ENCODE measurements around the gene CDKAL1.

The CDKAL1 gene

GRCh38 chr6:21259660-21260059 is 725.4 kb downstream of the CDKAL1 start:
- no peak for TF ChIP-seq SPI1 (IDR thresholded peaks at IDR 0.05; ENCODE audit: borderline replicate concordance, low read depth)
- no peak for TF ChIP-seq REST (IDR thresholded peaks at IDR 0.05; ENCODE audit: insufficient replicate concordance, low read depth)
- TF ChIP-seq POLR2AphosphoS5 (IDR thresholded peaks at IDR 0.05; ENCODE audit: low read depth), result no peak
- TF ChIP-seq GABPA (IDR thresholded peaks at IDR 0.05; ENCODE audit: low read depth), result no peak
- no peak for TF ChIP-seq CTCF (IDR thresholded peaks at IDR 0.05; ENCODE audit: insufficient read depth, low read length)
- Histone ChIP-seq H3K4me3 (replicated peaks; ENCODE audit: insufficient read depth, low read length) (no peak overlapping the region), H3K27ac (replicated peaks) (no peak overlapping the region), H3K27me3 (ENCODE audit: insufficient read depth, poor library complexity, severe bottlenecking) (no peaks in the 10 kb centered on the region)
- no peak for DNase-seq (ENCODE audit: low read depth in 1 of 2, low spot score in 1 of 2)

- TF ChIP-seq REST (IDR thresholded peaks at IDR 0.05; ENCODE audit: insufficient replicate concordance, low read depth) (no peak), GABPA (IDR thresholded peaks at IDR 0.05; ENCODE audit: low read depth) (no peak), SPI1 (IDR thresholded peaks at IDR 0.05; ENCODE audit: borderline replicate concordance, low read depth) (no peak), CTCF (IDR thresholded peaks at IDR 0.05; ENCODE audit: insufficient read depth, low read length) (no peak), POLR2AphosphoS5 (IDR thresholded peaks at IDR 0.05; ENCODE audit: low read depth) (no peak)
- DNase-seq (ENCODE audit: low read depth in 1 of 2, low spot score in 1 of 2), result no peak
- no peaks in the 10 kb centered on the region for H3K27me3 ChIP-seq (ENCODE audit: insufficient read depth, poor library complexity, severe bottlenecking)
- H3K4me3 ChIP-seq (replicated peaks; ENCODE audit: insufficient read depth, low read length), result no peak overlapping the region
- H3K27ac ChIP-seq (replicated peaks), result no peak overlapping the region
Measured at GRCh38 chr6:21262504-21262903, 728.2 kb downstream of the CDKAL1 start.

GRCh38 chr6:21263531-21264287 is 729.5 kb downstream of the CDKAL1 start:
- no peaks in the 10 kb centered on the region for H3K27me3 ChIP-seq (ENCODE audit: insufficient read depth, poor library complexity, severe bottlenecking)
- TF ChIP-seq GABPA (IDR thresholded peaks at IDR 0.05; ENCODE audit: low read depth) (no peak), SPI1 (IDR thresholded peaks at IDR 0.05; ENCODE audit: borderline replicate concordance, low read depth) (no peak), REST (IDR thresholded peaks at IDR 0.05; ENCODE audit: insufficient replicate concordance, low read depth) (no peak), CTCF (IDR thresholded peaks at IDR 0.05; ENCODE audit: insufficient read depth, low read length) (no peak), POLR2AphosphoS5 (IDR thresholded peaks at IDR 0.05; ENCODE audit: low read depth) (no peak)
- H3K4me3 ChIP-seq (replicated peaks; ENCODE audit: insufficient read depth, low read length), result no peak overlapping the region
- peak; percentile 70 to 79 for DNase-seq (ENCODE audit: low read depth in 1 of 2, low spot score in 1 of 2)
- H3K27ac ChIP-seq (replicated peaks), result peak overlapping the region; percentile 41; the same call in 1 of the 2 replicates
